ENCODE measurements around the gene DENR. TPM values are rescaled to one million over a fixed set of nuclear protein-coding genes. Genes with fewer than 3 reads are reported as not detected.
"Not testable (repeated sequence)": the region's sequence is repeated elsewhere in the genome, so short reads cannot be mapped to it uniquely, and the experiment has no call there.

The DENR gene, protein sequence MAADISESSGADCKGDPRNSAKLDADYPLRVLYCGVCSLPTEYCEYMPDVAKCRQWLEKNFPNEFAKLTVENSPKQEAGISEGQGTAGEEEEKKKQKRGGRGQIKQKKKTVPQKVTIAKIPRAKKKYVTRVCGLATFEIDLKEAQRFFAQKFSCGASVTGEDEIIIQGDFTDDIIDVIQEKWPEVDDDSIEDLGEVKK
- total RNA-seq, result 10 to 100 TPM; 36.6 to 50.6 (median 44.7) TPM
- total RNA-seq (2013), result 42.1 TPM
- 51.3 to 191 (median 75.2) reads per million in 29 experiments for total RNA-seq

DNA sequence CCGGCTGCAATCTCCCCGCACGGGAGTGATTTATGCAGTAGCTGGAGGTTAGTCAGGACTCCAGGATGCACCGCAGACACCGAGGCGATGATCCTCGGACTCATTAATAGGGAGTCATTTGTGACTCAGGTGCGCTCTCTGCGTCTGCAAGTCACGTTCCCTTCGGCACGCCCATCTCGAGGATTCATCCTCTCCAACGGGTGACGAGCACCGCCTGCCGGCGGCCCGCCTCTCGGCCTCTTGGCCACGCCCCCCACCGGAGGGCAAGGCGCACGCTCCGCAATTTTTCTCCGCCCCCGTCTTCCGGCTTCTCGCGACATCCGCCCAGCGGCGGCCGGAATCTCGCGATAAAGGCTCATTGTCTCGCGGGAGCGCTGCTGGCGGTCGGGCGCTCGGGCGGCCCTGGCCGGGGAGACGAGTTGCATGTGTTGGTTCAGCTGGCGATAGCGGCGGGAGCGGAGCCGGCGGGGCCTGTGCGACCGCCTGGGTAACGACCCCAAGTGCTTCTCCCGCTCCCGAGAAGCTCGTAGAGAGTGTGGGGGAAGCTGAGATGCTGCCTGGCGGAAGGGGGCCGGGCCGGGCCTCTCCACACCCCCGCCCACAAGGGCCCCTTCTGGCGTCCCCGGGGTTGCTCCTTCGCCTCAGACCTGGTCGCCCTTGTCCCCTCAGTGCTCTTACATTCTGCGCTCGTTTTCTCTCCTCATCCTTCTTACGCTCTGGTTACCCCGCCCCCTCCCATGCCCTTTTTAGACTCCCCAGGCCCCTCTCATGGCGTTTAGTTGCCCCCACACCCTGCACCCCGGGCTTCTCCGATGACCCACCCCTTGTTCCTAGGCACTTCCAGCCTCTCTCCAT is at the start of gene DENR:
Gene DENR, plus strand, starts transcription at position 361 of the 855 bp plus-strand sequence. CDS start 878 bp downstream, outside the sequence.
- H3K9me3 ChIP-seq, result no peaks in the 10 kb centered on the region
- DNase-seq (peak; percentile 97 to 100 (median 99)), ATAC-seq (replicated peaks in 1 of 4) (peak; percentile 93 to 95 (median 94))
- no peaks in the 10 kb centered on the region for H3K9me3 Mint-ChIP-seq
- H3K36me3 Mint-ChIP-seq, result peaks cover 34% of the 10 kb centered on the region
- CTCF ChIA-PET, result interaction anchor here in 1 of 2 donors (0.8 kb wide), 1 partner anchor 37 kb away, joined by 3 read pairs; no protein-coding TSS in a partner anchor
- H3K4me3 Mint-ChIP-seq, result peak within 1 kb of the TSS; percentile 90 to 94 (median 92)
- WGBS (ENCODE audit: insufficient coverage), result under 1% methylated on average over 59 of the region's 73 CpGs
- H3K36me3 ChIP-seq (ENCODE audit: control insufficient read depth in 2 of 2, extremely low read depth in 1 of 2, insufficient read depth in 1 of 2, low read length in 1 of 2), result peaks cover 0 to 36% of the 10 kb centered on the region in 2 donors
- H3K27ac ChIP-seq (ENCODE audit: low read length), result peak within 1 kb of the TSS; percentile 85
- H3K27me3 Mint-ChIP-seq, result no peaks in the 10 kb centered on the region
- peak within 1 kb of the TSS; percentile 61 to 98 for H3K4me3 ChIP-seq (ENCODE audit: control insufficient read depth in 1 of 2, extremely low read depth in 1 of 2, low read length in 1 of 2)
- no peaks in the 10 kb centered on the region for H3K27me3 ChIP-seq (replicated peaks in 1 of 2; ENCODE audit: control insufficient read depth in 2 of 2, extremely low read depth in 1 of 2, insufficient read depth in 2 of 2, low read length in 1 of 2)
- H3K27ac Mint-ChIP-seq, result peak within 1 kb of the TSS; percentile 98 to 99
- peaks cover 15 to 20% of the 10 kb centered on the region in 2 experiments for H3K4me1 ChIP-seq (ENCODE audit: control insufficient read depth in 1 of 2, extremely low read depth in 1 of 2, insufficient read depth in 2 of 2, low read length in 2 of 2)
- peaks cover 49 to 56% (median 52%) of the 10 kb centered on the region in 3 donors for H3K4me1 Mint-ChIP-seq
- POLR2A ChIA-PET, result interaction anchor here in 1 of 2 donors (1.1 kb wide), 1 partner anchor 480 kb away, joined by 3 read pairs; the partner anchor contains the start of gene MPHOSPH9

DNA sequence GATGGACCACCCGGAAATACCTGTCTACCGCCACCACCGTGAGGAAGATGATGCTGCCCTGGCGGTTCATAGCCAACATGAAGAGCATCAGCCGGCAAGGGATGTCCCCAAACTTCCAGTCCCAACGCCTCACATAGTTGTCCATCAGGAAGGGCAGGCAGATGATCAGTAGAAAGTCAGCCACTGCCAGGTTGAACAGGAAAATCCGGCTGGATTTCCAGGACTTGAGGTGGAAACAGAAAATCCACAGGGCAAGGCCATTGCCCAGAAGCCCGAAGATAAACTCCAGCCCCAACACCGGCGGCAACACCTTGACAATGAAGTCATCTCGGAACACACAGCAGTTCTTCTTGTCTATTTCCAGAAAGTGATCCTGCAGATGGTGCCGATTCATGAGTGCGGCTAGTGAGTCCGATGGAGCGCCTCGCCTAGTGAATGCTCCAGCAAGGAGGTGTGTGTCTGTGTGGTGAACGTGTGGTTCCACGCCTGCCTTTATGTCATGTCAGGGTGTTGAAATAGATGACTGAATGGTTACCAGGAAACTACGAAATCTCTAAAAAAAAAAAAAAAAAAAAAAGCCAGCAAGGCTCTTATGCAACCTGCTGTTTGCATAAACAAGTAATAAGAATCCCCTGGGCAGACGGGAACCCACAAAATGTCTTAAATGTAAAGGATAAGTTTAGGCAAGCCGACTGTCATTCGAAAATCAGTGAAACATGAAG is 49.6 kb upstream of the DENR start, which contains the start of gene HCAR2:
Gene HCAR2, minus strand, starts transcription at position 468 of the 722 bp plus-strand sequence. Its CDS starts 74 bp downstream, at position 394.
- ATAC-seq (replicated peaks in 1 of 4); H3K27me3 Mint-ChIP-seq: not testable (repeated sequence)

GRCh38 chr12:122703841-122704240 is 48.8 kb upstream of the DENR start:
- no CpG with 5 or more reads among the region's 3 CpGs for WGBS (ENCODE audit: insufficient coverage)

More for the DNA sequence above, 49.6 kb upstream of the DENR start, which contains the start of gene HCAR2:
- H3K36me3 Mint-ChIP-seq; H3K27ac ChIP-seq (ENCODE audit: low read length); POLR2A ChIA-PET; H3K27me3 ChIP-seq (replicated peaks in 1 of 2; ENCODE audit: control insufficient read depth in 2 of 2, extremely low read depth in 1 of 2, insufficient read depth in 2 of 2, low read length in 1 of 2); H3K9me3 Mint-ChIP-seq; H3K4me3 Mint-ChIP-seq; H3K27ac Mint-ChIP-seq; H3K9me3 ChIP-seq; H3K36me3 ChIP-seq (ENCODE audit: control insufficient read depth in 2 of 2, extremely low read depth in 1 of 2, insufficient read depth in 1 of 2, low read length in 1 of 2); CTCF ChIA-PET; H3K4me3 ChIP-seq (ENCODE audit: control insufficient read depth in 1 of 2, extremely low read depth in 1 of 2, low read length in 1 of 2); H3K4me1 ChIP-seq (ENCODE audit: control insufficient read depth in 1 of 2, extremely low read depth in 1 of 2, insufficient read depth in 2 of 2, low read length in 2 of 2); H3K4me1 Mint-ChIP-seq: not testable (repeated sequence)
- peak in 1 of 35 experiments; percentile 22 for DNase-seq
- 90% methylated on average over 16 of the region's 22 CpGs for WGBS (ENCODE audit: insufficient coverage)

GRCh38 chr12:122709287-122709686 is 43.3 kb upstream of the DENR start:
- H3K4me3 Mint-ChIP-seq; H3K27ac ChIP-seq (ENCODE audit: low read length); H3K36me3 Mint-ChIP-seq; H3K9me3 Mint-ChIP-seq; CTCF ChIA-PET; H3K4me3 ChIP-seq (ENCODE audit: control insufficient read depth in 1 of 2, extremely low read depth in 1 of 2, low read length in 1 of 2); POLR2A ChIA-PET; H3K27me3 Mint-ChIP-seq; ATAC-seq (replicated peaks in 1 of 4); H3K27me3 ChIP-seq (replicated peaks in 1 of 2; ENCODE audit: control insufficient read depth in 2 of 2, extremely low read depth in 1 of 2, insufficient read depth in 2 of 2, low read length in 1 of 2); H3K9me3 ChIP-seq; H3K36me3 ChIP-seq (ENCODE audit: control insufficient read depth in 2 of 2, extremely low read depth in 1 of 2, insufficient read depth in 1 of 2, low read length in 1 of 2); DNase-seq; H3K4me1 ChIP-seq (ENCODE audit: control insufficient read depth in 1 of 2, extremely low read depth in 1 of 2, insufficient read depth in 2 of 2, low read length in 2 of 2); H3K4me1 Mint-ChIP-seq; H3K27ac Mint-ChIP-seq: not testable (repeated sequence)
- no CpG with 5 or more reads among the region's 3 CpGs for WGBS (ENCODE audit: insufficient coverage)

More at GRCh38 chr12:122703841-122704240, 48.8 kb upstream of the DENR start:
- CTCF ChIA-PET; H3K4me3 Mint-ChIP-seq; H3K27ac ChIP-seq (ENCODE audit: low read length); ATAC-seq (replicated peaks in 1 of 4); H3K27ac Mint-ChIP-seq; H3K4me3 ChIP-seq (ENCODE audit: control insufficient read depth in 1 of 2, extremely low read depth in 1 of 2, low read length in 1 of 2); H3K36me3 ChIP-seq (ENCODE audit: control insufficient read depth in 2 of 2, extremely low read depth in 1 of 2, insufficient read depth in 1 of 2, low read length in 1 of 2); H3K27me3 ChIP-seq (replicated peaks in 1 of 2; ENCODE audit: control insufficient read depth in 2 of 2, extremely low read depth in 1 of 2, insufficient read depth in 2 of 2, low read length in 1 of 2); DNase-seq; POLR2A ChIA-PET; H3K9me3 Mint-ChIP-seq; H3K4me1 Mint-ChIP-seq; H3K27me3 Mint-ChIP-seq; H3K4me1 ChIP-seq (ENCODE audit: control insufficient read depth in 1 of 2, extremely low read depth in 1 of 2, insufficient read depth in 2 of 2, low read length in 2 of 2); H3K36me3 Mint-ChIP-seq; H3K9me3 ChIP-seq: not testable (repeated sequence)

GRCh38 chr12:122710341-122710740 is 42.3 kb upstream of the DENR start:
- H3K27me3 ChIP-seq (replicated peaks in 1 of 2; ENCODE audit: control insufficient read depth in 2 of 2, extremely low read depth in 1 of 2, insufficient read depth in 2 of 2, low read length in 1 of 2); POLR2A ChIA-PET; CTCF ChIA-PET; DNase-seq; H3K27me3 Mint-ChIP-seq; H3K4me1 ChIP-seq (ENCODE audit: control insufficient read depth in 1 of 2, extremely low read depth in 1 of 2, insufficient read depth in 2 of 2, low read length in 2 of 2); H3K4me1 Mint-ChIP-seq; H3K36me3 Mint-ChIP-seq; H3K36me3 ChIP-seq (ENCODE audit: control insufficient read depth in 2 of 2, extremely low read depth in 1 of 2, insufficient read depth in 1 of 2, low read length in 1 of 2); H3K9me3 ChIP-seq; H3K27ac Mint-ChIP-seq; H3K27ac ChIP-seq (ENCODE audit: low read length); ATAC-seq (replicated peaks in 1 of 4); H3K4me3 ChIP-seq (ENCODE audit: control insufficient read depth in 1 of 2, extremely low read depth in 1 of 2, low read length in 1 of 2); H3K9me3 Mint-ChIP-seq; H3K4me3 Mint-ChIP-seq: not testable (repeated sequence)
- 100% methylated on average over 2 of the region's 2 CpGs for WGBS (ENCODE audit: insufficient coverage)

GRCh38 chr12:122711266-122711665 is 41.4 kb upstream of the DENR start:
- ATAC-seq (replicated peaks in 1 of 4); DNase-seq; H3K4me3 Mint-ChIP-seq; H3K27me3 Mint-ChIP-seq; H3K4me1 Mint-ChIP-seq; CTCF ChIA-PET; H3K27ac Mint-ChIP-seq; H3K36me3 ChIP-seq (ENCODE audit: control insufficient read depth in 2 of 2, extremely low read depth in 1 of 2, insufficient read depth in 1 of 2, low read length in 1 of 2); H3K9me3 ChIP-seq; H3K27me3 ChIP-seq (replicated peaks in 1 of 2; ENCODE audit: control insufficient read depth in 2 of 2, extremely low read depth in 1 of 2, insufficient read depth in 2 of 2, low read length in 1 of 2); H3K36me3 Mint-ChIP-seq; H3K27ac ChIP-seq (ENCODE audit: low read length); POLR2A ChIA-PET; H3K4me1 ChIP-seq (ENCODE audit: control insufficient read depth in 1 of 2, extremely low read depth in 1 of 2, insufficient read depth in 2 of 2, low read length in 2 of 2); H3K9me3 Mint-ChIP-seq; H3K4me3 ChIP-seq (ENCODE audit: control insufficient read depth in 1 of 2, extremely low read depth in 1 of 2, low read length in 1 of 2): not testable (repeated sequence)
- 100% methylated on average over 1 of the region's 1 CpG for WGBS (ENCODE audit: insufficient coverage)

All from T-cell (primary cell).